ENCODE data around the gene KCNT2.

Gene KCNT2

DNA sequence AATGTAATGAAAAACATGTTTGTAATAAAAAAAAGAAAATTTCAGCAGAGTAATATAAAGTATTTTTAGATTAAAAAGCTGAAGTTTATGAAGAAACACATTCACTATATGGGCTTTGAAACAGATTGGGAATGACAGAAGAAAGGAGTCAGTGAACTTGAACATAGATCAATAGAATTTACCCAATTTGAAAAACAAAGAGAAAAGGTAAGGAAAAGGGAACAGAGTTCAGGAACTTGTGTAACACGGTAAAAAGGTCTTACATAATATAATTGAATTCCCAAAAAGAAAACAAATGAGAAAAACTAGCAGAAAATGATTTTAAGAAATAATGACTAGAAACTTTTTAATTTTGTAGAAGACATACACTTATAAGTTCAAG is 206.8 kb downstream of the KCNT2 start:
- DNase-seq (ENCODE audit: low read depth in 2 of 2): no peak

DNA sequence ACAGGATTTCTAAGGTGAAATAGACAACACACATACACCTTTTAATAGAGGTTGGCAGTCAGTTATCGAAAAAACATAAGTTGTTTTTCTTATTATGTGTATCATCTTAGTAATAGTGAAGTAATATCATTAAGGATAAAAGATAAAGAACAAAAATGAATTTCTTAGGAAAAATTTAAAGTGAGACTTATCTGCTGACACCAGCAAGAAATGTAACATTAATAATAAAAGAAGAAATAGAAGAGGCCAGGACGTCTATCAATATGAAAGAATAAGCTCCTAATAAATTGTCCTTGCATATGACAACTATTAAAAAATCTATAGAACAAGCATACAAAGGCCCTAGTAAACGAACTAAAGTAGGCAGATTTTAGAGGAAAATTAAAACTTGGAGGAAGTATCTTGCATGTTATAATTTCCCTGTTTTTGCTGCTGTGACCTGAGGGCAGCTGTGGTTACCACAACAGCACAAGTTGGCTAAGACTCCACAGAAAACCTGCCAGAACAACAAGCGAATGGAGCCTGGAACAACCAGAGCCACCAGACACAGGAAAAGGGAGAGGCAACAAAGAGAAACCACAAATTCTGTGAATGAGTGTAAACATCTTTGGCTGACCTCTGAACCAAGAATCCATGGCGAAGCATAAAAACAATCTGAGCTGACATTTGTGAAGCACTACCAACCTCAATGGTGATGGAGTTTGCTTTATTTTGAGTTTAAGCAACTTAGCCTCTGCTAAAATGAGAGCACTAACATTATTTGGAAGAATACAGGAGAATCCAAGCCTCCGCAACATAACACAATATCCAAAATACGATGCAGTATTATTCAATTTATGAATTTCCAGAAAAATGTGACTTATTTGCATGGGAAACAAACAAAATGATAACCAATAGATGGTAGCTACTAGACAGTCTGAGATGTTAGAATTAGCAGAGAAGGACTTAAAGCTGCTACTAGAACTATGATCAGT is 207.5 kb downstream of the KCNT2 start:
- no peak for DNase-seq (ENCODE audit: low read depth in 2 of 2)

DNA sequence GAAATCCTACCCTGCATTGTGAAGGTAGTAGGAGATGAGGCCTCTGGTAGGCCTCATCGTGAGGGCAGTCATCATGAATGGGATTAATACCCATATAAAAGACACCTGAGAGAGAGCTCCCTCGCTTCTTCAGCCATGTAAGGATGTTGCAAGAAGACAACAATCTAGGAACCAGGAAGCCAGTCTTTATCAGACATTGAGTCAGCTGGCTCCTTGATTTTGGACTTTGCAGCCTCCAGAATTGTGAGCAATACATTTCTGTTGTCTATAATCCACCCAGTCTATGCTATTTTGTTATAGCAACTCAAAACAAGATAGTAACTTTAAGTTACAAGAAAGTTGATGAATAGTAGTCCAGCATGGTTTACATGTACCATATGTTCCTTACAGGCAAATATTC is 208.5 kb downstream of the KCNT2 start:
- no peak for DNase-seq (ENCODE audit: low read depth in 2 of 2)

DNA sequence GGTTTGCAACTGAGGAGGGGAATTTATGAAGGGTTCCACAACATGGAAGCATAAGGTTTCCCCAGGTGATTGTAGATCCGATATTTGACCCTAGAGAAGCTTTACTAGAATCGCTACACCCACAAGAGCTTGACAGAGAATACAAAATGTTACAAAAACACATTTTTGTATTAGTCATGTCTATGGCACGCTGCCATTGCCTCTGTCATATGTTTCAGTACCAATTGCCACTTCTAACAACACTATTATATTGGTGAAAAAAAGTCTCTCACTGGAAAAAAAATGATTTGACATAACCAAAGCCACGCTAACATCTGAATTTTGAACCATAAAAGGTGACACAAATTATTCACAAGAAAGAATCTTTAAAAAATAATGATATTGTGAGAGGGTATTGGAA is 214.5 kb downstream of the KCNT2 start:
- DNase-seq (ENCODE audit: low read depth in 2 of 2): no peak

DNA sequence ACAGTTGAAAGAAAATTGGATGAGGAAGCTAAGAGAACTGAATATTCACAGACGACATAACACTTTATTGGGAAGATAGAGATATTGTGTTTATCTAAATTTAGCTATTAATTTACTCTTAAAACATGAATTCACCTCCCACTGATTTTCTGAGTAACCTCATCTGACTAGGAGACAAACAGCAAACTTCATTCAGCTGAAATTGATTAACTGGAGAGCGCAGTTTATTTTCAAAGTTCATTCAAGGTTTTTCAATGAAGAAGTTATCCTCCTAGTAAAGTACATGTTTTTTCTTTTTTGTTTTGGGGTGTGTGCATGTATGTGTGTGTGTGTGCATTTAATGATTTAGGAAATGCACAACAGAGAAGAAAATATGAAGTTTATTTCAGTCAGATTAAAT is 215.0 kb downstream of the KCNT2 start:
- DNase-seq (ENCODE audit: low read depth in 2 of 2): no peak

DNA sequence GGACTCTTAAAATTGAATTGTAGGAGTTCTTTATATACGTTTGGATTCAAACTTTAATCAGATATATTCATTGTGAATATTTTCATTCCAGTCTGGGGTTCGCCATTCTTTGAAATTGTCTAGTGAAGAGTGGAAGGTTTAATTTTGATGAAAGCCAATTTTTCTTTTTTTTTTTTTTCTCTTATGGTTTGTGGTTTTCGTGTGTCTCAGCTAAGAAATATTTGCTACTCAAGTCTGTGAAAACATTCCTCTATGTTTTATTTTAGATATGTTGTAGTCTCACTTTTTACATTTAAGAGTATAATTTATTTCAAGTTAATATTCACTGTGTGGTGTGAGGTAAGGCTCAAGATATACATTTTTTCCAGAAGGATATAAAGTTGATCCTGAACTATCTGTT is 220.5 kb downstream of the KCNT2 start:
- DNase-seq (ENCODE audit: low read depth in 2 of 2): no peak

DNA sequence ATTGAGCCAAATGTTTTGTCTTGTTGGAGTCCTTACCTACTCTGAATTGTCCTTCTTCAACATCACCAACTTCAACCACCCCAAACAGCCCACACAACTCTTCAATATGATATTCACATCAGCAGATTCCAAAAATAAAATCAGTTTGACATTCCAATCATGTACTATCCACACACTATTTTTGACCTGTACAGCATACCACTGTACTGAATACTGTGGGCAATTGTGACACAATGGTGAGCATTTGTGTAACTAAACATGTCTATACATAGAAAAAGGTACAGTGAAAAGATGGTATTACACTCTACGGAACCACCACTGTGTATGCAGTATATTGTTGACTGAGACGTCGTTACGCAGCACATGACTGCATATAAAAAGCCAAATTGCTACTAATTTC is 223.1 kb downstream of the KCNT2 start:
- no peak for DNase-seq (ENCODE audit: low read depth in 2 of 2)

DNA sequence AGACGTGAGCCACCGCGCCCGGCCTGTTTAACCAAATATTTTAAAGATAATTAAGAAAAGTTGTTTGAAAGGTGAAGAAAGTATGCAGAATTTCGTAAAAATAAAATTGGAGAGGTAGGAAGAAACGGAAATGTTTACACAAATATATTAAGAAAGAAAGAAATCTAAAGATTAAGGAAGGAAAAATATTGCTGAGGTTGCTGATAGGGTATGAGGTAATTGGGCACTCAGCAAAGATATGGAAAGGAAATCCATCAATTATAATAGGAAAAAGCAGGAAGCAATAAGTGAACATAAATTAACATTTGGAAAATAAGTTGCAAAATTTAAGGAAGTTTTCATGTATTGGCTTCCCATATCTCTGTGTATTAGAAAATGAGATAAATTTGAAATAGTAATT is 225.9 kb downstream of the KCNT2 start:
- no peak for DNase-seq (ENCODE audit: low read depth in 2 of 2)

DNA sequence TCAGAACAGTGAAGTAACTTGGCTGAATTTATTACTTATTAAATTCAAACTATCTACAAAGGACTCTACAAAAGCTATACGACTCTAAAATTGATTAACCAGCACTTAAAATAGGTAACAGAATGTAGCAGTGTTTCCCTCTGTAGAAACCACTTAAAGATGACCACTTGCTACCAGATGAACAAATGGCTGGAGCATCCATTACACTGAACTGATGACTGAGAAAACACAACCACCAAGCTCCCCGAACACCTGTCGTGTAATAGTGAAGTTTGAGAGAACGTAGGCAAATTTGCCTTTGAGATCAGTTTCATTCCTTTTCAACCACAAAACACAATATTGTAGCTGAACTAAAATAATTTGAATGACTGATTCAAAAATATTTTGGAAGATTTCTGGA is 226.7 kb downstream of the KCNT2 start:
- DNase-seq (ENCODE audit: low read depth in 2 of 2): no peak

DNA sequence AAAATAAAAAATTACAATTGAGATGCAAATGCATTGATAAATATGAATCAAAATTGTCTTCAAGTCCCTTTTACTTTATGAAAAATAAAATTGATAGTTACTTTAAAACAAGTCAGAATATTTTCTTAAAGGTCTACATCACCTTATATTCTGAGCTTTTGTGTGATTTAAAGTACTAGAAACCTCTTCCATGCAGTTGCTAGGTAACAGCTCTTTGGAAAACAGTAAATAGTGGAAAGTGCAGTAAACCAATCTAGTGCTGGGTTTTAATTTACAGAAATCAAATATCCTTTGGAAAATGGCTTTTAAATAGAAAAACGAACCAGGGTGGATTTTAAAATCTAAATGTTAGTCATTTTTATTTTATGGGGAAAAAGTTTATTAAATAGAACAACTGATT is 227.9 kb downstream of the KCNT2 start:
- DNase-seq (ENCODE audit: low read depth in 2 of 2): no peak

DNA sequence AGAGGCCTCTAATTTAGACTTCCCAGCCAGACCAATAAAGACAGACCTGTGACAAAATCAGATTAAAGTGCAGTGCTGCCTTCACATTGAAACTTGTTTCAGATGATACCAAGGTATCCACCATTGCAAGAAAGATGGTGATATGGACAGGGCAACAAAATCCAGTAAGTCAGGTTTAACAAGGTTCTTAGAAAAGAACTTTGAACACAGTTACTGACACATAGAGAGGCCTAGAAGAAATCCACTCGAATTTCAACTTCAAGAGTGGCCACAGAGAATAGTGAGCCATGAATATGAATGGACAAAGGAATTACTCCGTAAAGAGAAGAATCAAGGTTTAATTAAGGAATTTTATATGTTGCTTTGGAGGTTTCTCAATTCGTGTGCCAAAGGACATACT is 230.4 kb downstream of the KCNT2 start:
- DNase-seq (ENCODE audit: low read depth in 2 of 2): no peak

DNA sequence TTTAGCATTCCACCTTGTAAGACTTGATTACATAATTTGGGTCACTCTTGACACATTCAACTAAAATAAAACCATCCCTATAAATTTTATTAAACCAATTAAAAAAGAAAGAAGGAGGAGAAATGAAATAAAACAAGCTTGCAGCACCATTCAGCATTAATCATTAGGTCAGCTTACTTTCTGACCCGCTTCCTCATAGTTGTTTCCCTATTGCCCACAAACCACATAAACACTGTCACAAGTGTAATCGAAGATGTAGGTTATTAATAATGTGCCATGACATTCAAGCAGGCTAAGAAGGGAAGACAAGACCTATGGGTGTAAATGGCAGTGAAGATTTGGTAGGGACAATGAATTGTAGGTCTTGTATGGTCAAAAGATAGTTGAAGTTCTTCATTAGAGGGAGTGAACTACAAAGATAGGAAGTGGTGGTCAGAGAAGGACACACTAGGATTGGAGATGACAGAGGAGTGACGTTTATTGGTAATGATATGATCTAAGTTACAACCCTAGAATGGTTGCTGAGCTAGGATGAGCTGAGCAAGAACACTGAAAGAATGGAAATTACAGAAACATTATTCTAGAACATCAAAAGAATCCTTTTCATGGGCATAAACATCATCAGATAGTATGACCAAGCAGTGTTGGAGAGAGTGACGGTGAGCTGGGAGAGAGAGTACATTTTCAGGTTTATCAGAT is 231.5 kb downstream of the KCNT2 start:
- no peak for DNase-seq (ENCODE audit: low read depth in 2 of 2)

DNA sequence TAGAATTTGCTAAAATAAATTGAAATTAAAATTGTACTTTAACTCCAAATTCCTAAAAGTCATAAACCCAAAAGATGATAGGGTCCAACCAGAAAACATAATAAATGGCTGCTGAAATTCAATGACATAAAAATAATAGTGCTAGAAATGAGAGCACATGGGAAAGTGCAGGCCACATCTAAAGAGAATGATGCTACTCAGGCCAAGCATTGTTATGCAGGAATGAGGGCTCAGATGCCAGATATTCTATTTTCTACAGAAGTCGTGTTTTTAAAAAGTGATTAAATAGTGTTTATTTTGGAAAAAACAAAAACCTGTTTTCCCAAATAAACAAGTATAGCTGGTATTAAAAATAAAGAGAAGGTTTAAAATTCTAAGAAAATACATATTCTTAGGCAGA is 234.4 kb downstream of the KCNT2 start:
- no peak for DNase-seq (ENCODE audit: low read depth in 2 of 2)

DNA sequence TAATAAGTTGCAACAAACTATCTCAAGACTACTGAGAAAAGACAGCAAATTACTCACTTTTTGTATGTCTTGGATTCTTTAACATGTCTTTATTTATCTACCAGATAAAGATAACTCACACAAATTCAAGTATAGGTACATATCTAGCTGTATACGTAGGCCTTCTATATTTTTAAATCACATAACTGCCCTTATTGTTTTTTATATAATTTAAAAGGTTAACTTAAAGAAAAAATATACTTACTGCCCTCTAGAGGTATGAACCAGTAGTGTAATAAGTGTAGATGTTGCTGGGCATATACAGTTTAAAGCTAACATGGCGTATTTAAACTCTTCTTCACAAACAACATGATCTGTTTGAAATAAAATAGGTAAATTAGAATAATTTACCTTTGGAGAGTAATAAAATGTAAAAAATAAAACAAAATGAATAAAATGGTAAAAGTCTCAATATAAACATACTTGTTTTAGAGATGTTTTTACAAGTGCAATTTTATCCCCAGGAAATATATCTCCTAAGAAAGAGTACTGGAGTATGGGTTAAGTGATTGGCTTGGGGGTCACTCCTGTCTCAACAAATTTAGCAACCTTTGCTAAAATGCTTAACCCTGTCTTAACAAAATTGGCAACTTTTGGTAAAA is 235.2 kb downstream of the KCNT2 start:
- DNase-seq (ENCODE audit: low read depth in 2 of 2): no peak

DNA sequence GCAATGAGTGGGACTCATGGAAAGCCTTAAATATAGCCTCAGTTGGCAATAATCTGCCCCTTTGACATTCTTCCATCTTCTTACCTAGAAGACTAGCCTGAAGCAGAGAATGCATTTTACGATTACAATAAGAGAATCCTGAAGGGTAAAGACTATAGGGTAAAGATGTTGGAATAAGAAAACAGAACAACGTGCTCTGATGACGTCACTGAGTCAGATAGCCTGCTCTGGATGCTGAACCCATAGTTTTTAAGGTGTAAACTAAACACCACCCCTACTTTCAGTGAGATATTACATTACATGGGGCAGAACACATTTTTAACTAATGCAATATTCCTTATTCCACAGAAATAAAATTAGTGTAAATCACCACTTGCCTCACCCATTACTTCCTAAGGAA is 240.4 kb downstream of the KCNT2 start:
- no peak for DNase-seq (ENCODE audit: low read depth in 2 of 2)

DNA sequence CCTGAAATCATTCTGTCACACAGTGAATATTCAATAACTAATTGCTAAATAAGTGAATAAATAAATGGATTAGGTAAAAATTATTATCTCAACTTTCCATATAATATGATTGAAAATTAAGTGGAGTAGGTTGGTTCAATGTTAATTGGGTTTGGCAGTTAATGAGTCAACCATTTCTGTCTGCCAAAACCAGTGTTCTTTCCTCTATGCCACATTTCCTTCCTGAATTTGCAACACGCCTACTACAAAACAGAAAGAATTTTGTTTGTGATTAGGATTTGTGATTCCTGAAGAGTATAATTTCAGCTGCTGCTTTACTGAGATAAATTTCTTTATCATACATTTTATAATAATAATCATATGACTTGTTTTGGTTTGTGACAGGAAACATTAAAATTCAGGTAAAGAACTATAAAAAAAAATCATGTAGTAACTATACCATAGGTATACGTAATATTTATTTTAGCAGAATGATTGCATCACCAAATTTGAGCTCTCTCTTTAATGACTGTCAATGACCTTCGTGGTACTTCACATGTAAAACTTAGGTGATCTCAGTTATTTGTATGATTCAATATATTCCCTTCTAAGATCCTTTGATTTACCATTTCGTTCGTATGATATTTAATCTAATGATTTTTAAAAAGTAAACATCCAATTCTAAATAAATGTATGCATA is 241.3 kb downstream of the KCNT2 start:
- no peak for DNase-seq (ENCODE audit: low read depth in 2 of 2)

DNA sequence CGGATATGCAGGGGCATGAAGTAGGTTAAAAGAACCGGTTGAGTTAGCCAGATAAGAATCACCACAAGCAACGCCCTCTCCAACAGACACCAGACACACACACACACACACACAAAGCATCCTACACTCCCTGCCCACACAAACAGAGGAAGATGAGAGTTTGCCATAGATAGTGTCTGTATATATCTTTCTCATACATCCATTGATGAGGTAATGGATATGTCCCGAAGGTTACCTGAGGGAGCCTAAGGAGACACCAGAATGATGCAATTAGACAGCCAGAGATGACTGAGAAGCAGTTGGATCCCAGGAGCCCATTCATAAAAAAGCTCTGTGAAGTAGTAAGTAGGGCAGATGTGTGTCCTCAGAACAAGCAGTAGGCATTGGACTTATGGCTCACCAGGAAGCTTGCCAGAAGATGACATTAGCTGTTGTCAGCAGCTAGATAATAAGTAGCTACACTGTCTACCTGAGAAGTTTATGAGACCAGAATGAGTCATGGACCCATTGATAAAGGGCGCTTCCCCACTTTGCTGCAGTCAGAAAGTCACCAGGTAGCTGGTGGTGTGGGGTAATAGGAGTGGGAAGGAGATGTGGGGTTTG is 247.0 kb downstream of the KCNT2 start:
- no peak for DNase-seq (ENCODE audit: low read depth in 2 of 2)

DNA sequence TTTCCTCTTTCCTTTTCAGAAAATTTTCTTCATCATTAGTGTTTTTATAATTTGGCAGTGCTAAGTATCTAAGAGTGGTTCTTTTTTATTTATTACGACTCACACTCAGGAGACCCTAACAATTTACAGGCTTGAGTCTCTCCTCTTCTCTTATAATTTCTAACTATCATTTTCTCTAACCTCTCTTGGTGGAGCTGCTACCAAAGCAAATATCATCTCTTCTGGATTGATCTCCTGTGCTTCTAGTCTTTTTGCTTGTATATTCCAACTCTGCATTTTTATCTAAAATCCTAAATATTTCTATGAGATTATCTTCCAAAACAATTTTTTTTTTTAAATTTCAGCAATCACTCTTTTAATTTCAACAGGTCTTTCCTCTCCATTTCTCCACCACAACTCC is 250.3 kb downstream of the KCNT2 start:
- DNase-seq (ENCODE audit: low read depth in 2 of 2): no peak

DNA sequence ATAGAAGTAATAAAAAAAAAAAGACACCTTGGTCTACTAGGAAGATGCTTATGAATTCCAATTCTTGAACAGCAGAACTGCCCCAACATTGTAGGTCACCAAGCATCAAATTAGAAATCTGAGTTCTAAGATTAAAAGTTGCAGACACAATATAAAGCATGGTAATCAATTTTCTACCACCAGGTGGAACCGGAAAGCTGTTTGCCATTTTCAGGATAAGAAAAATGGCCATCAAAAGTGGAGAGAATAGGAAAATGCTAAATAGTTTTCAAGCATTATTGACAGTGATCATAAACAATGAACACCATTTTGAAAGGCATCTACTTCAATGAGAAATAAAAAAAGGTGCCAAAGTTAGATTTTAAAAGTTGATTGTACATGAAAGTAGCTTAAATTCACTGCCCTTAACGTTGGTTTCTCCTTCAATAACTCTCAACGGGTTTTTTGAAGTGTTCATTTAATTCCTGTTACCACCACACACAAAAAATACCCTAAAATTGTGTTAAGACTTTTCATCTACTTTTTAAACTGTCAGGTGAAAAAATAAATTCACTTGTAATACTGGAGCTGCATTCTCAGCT is 252.9 kb downstream of the KCNT2 start:
- DNase-seq (ENCODE audit: low read depth in 2 of 2): no peak

DNA sequence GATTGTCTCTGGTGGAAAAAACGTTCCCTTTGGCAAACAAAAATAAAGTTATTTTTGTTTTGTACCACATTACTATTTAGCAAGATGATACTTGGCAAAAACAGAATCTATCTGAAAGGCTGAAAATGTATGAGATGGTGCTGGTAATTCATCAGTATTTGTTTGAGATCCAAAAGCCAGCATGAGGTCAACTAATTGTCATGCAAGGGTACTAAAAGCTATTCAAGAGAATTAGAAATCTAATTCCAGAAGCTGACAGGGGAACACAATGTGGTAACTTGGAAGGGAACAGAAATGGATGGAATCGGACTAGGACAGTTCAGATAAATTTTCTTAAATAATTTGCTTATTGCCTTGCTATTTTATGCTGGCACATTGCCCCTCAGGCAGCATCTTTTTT is 263.8 kb downstream of the KCNT2 start:
- no peak for DNase-seq (ENCODE audit: low read depth in 2 of 2)

DNA sequence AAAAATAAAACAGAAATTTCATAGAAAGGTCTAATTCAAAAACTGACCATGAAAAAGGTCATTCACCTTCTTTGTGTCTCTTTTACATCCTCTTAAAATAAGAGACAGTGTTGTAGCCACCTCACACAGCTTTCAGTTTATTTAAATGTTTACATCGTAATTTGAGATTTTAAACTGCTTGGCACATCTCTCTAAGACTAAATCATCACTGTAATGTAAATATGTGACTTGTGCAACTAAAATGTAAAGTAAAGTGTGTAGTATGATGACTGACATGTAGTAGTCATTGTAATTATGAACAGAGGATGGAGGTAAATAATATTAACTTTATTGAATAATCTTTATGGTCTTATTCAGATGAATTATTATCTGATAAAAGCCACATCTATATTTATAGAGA is 283.9 kb downstream of the KCNT2 start:
- DNase-seq (ENCODE audit: low read depth in 2 of 2): no peak
